ENCODE data around the gene RHOF.

The RHOF gene

DNA sequence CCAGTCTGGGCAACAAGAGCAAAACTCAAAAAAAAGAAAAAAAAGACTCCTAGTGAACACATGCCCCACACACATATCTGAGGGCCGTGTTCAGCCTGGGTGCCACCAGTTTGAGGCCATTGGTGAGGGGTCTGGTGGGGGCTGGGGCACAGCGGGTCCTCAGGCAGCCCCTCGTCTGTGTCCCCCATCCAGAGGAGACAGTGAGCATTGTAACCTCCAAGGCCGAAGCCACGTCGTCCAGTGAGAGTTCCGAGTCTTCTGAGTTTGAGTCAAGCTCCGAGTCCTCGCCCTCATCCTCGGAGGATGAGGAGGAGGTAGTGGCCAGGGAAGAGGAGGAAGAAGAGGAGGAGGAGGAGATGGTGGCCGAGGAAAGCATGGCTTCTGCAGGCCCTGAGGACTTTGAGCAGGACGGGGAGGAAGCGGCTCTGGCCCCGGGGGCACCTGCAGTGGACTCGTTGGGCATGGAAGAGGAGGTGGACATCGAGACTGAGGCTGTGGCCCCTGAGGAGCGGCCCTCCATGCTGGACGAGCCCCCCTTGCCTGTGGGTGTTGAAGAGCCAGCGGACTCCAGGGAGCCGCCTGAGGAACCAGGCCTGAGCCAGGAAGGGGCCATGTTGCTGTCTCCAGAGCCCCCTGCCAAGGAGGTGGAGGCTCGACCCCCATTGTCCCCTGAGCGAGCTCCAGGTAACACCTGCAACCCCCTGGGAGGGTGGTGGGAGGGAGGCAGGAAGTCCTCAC, 25.9 kb upstream of the RHOF start:
- no peak for DNase-seq (ENCODE audit: low read depth)

DNA sequence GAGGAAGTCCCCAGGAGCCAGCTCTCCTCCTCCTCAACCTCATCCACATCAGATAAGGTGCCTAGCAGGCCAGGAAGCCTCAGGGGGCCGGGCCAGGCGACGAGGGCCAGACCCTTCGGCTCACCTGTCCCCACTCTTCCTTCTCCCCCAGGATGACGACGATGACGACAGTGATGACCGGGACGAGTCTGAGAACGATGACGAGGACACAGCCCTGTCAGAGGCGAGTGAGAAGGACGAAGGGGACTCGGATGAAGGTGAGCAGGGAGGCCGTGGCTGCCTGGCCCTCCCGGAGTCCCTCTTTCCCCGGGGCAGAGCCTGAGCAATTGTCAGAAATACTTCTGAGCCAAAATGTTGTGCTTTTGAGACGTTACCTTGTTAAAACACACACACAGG, 24.2 kb upstream of the RHOF start:
- DNase-seq (ENCODE audit: low read depth) = no peak

DNA sequence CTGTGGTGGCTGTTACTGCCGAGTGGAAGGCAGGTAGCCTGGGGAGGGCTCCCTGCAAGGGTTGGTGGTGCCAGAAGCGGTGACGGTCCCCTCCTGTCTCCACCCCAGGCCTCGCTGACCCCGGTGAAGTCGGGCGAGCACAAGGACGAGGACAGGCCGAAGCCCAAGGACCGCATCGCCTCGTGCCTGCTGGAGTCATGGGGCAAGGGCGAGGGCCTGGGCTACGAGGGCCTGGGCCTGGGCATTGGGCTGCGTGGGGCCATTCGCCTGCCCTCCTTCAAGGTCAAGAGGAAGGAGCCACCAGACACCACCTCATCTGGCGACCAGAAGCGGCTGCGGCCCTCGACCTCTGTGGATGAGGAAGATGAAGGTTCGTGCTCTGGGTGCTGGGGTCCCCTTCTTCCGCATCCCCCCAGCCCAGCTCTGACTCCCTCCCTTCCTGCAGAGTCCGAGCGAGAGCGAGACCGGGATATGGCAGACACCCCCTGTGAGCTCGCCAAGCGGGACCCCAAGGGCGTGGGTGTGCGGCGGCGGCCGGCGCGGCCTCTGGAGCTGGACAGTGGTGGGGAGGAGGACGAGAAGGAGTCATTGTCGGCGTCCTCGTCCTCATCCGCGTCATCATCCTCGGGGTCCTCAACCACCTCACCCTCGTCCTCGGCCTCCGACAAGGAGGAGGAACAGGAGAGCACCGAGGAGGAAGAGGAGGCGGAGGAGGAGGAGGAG, 23.6 kb upstream of the RHOF start:
- no peak for DNase-seq (ENCODE audit: low read depth)

DNA sequence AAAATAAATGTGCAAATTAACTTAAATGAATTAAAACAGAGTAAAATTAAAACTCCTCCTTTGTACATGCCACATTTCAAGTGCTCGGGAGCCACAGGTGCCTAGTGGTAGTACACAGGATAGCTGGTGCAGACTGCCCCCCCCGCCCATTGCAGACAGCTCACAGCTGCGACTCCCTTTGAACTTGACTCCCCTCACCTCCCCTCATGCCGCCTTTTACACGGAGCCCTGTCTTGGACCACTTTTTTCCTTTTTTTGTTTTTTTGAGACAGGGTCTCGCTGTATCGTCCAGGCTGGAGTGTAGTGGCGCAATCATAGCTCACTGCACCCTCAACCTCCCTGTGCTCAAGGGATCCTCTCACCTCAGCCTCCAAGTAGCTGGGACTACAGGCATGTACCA, 21.8 kb upstream of the RHOF start:
- DNase-seq (ENCODE audit: low read depth) = no peak

DNA sequence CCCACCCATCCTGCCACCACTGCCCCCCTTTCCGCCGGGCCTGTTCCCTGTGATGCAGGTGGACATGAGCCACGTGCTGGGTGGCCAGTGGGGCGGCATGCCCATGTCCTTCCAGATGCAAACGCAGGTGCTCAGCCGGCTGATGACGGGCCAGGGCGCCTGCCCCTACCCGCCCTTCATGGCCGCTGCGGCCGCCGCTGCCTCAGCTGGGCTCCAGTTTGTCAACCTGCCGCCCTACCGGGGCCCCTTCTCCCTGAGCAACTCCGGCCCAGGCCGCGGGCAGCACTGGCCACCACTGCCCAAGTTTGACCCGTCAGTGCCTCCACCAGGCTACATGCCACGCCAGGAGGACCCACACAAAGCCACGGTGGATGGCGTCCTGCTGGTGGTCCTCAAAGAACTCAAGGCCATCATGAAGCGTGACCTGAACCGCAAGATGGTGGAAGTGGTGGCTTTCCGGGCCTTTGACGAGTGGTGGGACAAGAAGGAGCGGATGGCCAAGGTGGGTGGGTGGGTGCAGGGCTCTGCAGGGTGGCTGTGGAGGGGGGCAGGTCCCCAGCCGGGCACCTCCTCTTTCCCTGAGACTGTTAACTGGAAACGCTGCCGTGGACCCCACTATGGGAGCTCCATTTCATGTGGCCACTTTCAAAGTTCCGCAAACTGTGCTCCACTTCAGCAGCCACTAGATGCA, 21.1 kb upstream of the RHOF start:
- DNase-seq (ENCODE audit: low read depth) = no peak

DNA sequence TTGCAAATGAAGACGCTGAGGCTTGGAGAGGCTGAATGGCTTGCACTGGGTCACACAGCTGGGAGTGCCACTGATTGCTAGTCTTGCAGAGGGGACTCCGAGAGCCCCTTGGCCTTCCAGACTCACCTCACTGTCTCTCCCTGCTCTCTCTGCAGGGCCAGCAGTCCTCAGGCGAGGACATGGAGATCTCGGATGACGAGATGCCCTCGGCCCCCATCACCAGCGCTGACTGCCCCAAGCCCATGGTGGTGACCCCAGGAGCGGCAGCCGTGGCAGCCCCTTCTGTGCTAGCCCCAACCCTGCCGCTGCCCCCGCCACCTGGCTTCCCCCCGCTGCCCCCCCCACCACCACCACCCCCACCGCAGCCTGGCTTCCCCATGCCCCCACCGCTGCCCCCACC, 20.5 kb upstream of the RHOF start:
- no peak for DNase-seq (ENCODE audit: low read depth)

DNA sequence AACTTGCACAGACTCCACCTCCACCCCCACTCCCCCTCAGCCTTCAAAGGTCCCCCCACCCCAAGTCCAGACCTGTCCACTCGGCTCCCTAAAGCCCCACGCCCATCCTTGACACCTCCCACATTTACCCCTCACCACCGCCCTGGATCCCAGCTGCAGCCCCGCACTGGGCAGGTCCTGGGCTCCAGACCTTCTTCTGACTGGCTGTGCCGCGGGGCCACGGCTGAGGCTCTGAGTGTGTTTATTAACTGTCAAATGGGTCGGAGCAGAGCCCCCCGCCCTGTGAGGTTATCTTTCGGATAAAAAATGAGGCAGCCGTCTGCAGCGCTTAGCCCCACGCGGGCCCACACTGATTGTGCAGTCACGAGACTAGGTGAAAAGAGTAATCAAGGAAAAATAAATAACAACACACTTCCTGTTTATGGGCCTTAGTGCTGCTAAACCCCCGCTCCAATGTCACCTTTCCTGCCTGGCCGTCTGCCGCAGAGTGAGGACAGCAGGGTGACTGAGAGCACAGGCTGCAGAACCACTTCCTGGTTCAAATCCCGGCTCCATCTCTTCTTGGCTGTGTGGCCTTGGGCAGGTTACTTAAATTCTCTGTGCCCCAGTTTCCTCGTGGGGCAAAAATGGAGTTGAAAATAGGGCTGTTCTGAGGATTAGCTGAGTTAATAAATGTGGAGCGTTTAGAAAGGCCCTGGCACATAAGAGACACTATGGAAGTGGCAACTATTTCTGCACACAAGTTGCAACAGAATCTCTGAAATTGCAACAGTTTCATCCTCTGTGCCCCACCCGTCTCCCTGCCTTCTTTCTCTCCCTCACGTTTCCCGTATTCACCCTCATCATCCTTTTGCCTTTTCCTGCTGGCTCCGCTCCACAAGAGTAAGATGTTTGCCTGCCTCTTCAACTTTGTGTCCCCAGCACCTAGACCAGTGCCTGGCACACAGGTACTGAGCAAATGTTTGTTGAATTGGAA, 19.7 kb upstream of the RHOF start:
- no peak for DNase-seq (ENCODE audit: low read depth)

DNA sequence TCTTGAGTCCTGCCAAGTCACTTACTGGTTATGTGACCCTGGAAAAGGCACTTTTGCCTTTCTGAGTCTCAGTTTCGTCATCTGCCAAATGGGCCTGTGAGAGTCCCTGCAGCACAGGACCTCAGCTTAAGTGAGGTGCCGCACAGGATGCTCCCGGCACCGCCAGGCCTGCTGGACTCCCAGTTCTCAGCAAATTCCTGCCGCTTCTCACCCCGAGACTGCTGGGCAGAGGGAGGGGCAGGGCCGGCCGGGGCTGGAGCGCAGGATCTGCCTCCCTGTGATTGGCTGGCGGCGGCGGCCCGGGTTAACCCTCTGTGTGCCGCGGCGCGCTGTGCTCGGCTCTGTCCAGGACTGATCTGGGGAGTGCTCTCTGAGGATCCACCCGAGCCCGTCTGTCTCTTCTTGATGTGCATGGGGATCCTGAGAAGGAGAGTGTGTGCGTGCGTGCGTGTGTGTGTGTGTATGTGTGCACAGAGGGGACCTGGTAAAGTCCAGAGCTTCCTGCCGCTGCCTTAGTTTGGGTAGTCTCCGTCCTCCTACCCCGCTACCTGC, 18.9 kb upstream of the RHOF start:
- no peak for DNase-seq (ENCODE audit: low read depth)

DNA sequence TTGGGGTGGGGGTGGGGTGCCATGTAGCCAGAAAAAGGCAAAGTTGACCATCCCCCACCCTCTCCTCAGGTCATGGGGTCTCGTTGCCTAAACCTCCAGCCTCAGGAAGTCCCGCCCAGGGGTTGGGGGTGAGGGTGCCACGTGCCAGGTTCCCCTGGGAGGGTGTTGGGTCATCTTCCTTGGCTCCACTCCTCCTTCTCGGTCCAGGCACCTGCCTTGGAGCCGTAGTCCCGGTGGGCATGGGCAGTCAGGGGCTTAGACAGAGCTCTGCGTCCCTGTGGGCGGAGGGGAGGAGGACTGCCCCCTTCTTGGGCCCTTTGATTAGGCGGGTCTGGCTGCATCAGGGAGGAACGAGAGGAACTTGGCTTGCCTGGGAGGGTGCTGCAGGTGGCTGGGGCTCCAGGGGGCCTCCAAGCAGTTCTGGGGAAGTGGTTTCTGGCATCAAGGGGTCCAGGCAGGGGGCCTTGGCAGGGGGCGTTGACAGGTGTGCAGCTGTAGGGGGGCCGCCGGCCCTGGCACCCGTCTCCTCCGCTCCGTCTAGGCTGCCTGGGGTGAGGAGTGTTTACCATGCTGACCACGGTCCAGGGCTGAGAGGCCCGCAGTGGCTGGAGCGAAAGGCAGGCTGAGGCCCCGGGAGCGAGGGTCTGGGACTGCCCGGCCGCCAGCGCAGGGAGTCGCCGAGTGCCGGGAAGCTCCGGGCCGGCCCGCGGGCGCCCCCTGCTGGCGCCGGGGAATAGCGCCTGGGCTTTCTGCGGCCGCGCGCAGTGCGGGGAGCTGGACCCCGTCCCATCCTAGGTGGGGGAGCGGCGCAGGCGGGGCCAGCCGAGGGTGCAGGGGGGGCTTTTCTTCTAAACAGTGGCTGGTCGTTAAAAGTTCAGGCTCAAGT, 18.2 kb upstream of the RHOF start:
- DNase-seq (ENCODE audit: low read depth) = no peak

DNA sequence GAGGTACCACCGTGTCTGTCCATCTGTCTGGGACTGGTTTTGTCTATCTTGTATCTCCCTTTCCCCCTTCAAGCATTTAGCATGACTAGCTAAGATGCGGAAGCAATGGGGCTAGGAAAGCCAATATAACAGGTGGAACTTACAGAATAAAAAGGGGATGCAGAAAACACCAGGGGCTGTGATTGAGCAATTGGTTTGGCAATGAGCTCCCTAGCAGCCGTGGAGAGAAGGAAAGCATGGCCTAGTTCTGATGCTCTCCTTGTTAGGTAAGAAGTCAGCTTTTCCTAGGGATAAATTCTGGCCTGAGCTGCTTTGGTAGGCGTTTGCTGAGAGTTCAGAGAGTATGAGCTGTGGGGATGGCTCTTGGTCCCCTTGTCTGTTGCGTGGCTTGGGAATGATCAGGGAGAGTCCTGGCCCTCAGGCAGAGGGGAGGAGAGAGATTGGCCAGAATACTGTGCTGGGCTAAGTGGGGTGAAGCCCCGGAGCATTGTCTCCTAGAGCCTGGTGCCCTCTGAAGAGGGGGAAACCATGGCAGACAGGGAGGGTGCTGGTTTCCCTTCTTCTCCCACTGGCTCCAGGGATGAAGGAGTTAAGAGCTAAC, 17.4 kb upstream of the RHOF start:
- DNase-seq (ENCODE audit: low read depth) = no peak

DNA sequence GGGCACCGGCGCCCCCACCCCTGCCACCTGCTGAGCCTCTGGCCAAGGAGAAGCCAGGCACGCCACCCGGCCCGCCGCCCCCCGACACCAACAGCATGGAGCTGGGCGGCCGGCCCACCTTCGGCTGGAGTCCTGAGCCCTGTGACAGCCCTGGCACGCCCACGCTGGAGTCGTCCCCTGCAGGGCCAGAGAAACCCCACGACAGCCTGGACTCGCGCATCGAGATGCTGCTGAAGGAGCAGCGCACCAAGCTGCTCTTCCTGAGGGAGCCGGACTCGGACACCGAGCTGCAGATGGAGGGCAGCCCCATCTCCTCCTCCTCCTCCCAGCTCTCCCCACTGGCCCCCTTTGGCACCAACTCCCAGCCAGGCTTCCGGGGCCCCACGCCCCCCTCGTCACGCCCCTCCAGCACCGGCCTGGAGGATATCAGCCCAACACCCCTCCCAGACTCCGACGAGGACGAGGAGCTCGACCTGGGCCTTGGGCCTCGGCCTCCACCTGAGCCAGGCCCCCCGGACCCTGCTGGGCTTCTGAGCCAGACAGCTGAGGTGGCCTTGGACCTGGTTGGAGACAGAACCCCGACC, 16.8 kb upstream of the RHOF start:
- DNase-seq (ENCODE audit: low read depth) = no peak

DNA sequence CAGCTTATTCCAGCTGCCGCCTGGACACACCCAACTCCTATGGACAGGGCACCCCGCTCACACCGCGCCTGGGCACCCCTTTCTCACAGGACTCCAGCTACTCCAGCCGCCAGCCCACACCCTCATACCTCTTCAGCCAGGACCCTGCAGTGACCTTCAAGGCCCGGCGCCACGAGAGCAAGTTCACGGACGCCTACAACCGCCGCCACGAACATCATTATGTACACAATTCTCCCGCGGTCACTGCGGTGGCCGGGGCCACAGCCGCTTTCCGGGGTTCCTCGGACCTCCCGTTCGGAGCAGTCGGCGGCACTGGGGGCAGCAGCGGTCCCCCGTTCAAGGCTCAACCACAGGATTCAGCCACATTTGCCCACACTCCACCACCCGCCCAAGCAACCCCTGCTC, 16.2 kb upstream of the RHOF start:
- DNase-seq (ENCODE audit: low read depth) = no peak

DNA sequence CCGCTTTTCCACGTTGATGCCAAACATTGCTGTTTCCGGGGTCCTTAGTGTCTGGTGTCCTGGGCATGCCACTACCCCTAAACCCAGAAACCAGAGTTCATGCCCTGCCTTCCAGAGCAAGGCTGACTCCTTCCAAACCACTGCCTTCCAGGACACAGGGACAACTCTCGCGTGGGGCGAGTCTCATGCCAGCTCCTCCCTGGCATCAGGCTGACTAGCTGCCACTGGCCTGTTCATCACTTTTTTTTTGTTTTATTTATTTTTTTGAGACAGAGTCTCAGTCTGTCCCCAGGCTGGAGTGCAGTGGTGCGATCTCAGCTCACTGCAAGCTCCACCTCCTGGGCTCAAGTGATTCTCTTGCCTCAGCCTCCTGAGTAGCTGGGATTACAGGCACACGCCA, 15.1 kb upstream of the RHOF start:
- DNase-seq (ENCODE audit: low read depth) = no peak

DNA sequence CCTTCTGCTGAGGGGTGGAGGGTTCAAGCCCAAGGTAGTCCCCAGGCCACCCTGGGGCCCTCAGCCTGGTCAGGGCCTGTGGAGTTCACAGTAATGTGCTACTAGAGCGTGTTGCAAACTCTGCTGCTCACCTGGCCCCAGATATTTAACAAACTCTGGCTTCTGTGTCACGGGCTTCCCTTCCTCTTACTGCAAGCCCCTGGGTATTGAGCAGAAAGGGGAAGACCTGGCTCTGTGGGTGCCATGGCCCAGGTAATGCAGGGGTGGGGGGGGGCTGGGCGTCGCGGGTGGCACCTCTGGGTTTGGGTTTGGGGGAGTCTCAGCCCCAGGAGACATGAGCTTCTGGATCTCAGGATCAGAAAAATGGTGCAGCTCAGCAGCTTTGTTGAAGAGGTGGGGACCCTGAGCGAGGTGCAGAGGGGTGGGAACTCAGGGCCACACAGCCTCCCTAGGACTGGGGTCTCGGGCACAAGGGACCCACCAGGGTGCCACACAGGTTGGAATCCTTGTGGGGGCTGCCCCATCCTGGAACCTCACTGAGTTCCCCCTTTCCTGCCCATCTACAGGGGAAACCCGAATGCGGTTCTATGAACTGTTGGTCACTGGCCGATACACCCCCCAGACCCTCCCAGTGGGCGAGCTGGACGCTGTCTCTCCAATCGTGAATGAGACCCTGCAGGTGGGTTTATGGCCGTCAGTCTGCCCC, 14.3 kb upstream of the RHOF start:
- no peak for DNase-seq (ENCODE audit: low read depth)

DNA sequence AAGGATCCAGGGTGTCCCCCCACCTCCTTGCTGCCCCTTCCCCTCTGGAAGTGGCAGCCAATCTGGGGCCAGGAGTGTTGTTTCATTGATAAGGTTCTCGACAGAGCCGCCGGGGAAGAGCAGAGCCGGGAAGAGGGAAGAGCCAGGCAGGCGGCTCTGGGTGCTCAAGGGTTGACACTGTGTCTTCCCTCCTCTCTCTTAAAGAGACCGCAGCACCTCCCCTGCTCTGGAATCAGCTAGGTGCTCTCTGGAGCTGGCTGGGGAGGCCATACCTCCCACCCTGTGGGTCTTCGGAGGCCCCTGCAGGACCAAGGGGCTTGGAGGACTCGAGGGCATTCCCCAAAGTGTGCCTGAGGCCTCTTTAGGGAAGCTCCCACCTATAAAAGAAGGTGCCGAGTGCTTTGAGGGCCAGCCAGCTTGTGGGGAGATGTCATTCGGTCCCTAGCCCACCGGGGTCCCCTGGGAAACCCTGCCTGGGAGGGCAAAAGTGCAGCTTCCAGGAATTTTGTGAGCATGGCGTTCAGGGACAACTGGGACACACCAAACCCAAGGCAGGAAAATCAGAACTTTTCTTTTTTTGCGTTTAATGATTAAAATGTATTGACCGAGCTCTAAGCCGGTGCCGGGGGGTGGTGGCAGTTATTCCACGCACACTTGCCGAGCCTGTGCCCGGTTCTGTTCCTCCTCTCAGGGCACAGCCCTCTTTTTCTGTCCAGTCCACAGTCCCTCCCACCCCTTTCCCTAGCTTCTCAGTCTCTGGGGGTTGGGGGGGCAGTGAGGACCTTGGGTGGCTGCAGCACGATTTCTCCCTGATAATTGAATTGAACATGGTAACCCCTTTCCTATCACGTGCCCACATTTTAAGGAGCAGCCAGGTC, 13.3 kb upstream of the RHOF start:
- DNase-seq (ENCODE audit: low read depth) = no peak

DNA sequence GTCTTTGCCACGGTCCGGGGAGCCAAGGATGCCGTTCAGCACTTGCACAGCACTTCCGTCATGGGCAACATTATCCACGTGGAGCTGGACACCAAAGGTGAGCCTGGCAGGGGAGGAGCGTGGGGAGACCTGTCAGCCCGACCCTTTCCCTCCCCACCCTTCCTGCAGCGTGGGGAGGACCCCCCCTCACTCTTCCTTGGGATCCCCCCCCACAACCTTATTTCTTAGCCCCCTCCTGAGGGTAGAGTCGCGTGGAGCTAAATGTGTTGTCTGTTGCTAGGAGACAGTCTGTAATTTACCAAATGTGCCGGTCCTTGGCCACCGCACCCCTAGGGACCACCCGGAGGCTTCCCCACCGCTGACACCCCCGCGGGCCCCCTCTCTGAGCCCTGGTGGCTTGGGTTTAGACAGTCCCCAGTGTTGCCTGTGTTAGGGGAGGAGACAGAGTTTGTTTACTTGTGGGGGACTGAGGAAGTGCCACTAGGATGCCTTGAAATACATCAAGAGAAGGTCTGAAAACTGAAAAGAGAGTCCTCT, 12.6 kb upstream of the RHOF start:
- DNase-seq (ENCODE audit: low read depth) = no peak

DNA sequence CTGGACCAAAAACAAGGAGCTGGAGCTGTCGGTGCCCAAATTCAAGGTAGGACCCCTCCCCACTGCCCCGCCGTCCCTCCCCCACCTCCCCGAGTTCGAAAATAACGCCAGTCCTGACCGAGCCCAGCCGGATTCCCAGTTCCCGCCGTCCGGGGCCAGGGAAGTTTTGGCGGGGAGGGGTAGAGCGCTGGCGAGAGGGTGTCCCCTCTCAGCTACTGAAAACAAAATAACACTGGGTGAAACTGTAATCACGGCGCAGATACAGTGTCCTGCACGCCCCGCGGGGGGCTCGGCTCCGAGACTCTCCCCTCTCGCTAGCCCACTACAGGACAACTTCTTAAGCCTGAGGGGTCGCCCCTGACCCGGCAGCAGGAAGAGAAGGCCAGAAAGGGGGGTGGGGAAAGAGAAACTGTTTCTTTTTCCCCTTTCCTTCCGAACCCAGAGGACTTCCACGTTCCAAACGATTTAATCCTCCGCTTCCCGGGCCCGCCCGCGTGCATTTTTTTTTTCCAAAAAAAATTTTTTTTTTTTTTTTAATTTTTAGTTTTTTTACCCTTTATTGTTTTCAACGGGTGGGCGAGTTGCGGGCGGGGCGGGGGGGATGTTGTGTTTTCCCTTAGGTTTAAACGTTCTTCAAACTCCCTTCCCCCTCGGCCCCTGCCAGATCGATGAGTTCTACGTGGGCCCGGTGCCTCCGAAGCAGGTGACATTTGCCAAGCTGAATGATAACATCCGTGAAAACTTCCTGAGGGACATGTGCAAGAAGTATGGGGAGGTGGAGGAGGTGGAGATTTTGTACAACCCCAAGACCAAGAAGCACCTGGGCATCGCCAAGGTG, 11.9 kb upstream of the RHOF start:
- DNase-seq (ENCODE audit: low read depth) = no peak
